Measurements from ENCODE around the gene ZNF583. TPM values are rescaled to one million over a fixed set of nuclear protein-coding genes. Genes with fewer than 3 reads are reported as not detected.

Gene ZNF583
- total RNA-seq, 4 donors from 2014 or later, result 3.8 to 11.8 (median 6.6) TPM

DNA sequence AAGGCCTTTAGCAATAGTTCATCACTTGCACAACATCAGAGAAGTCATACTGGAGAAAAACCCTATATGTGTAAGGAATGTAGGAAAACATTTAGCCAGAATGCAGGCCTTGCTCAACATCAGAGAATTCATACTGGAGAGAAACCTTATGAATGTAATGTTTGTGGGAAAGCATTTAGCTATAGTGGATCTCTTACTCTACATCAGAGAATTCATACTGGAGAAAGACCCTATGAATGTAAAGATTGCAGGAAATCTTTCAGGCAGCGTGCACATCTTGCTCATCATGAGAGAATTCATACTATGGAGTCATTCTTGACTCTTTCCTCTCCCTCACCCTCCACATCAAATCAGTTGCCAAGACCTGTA, 19.8 kb downstream of the ZNF583 start:
- Histone ChIP-seq H3K27me3 (no peaks in the 10 kb centered on the region), H3K36me3 (peaks cover 35 to 57% (median 46%) of the 10 kb centered on the region in 4 donors), H3K4me1 (no peaks in the 10 kb centered on the region), H3K4me3 (no peak overlapping the region), H3K9me3 (peaks cover 45 to 100% (median 100%) of the 10 kb centered on the region in 4 donors), H3K27ac (replicated peaks in 1 of 4) (no peak overlapping the region)
- DNase-seq (ENCODE audit: extremely low spot score), result no peak
- TF ChIP-seq, protein P1, sequence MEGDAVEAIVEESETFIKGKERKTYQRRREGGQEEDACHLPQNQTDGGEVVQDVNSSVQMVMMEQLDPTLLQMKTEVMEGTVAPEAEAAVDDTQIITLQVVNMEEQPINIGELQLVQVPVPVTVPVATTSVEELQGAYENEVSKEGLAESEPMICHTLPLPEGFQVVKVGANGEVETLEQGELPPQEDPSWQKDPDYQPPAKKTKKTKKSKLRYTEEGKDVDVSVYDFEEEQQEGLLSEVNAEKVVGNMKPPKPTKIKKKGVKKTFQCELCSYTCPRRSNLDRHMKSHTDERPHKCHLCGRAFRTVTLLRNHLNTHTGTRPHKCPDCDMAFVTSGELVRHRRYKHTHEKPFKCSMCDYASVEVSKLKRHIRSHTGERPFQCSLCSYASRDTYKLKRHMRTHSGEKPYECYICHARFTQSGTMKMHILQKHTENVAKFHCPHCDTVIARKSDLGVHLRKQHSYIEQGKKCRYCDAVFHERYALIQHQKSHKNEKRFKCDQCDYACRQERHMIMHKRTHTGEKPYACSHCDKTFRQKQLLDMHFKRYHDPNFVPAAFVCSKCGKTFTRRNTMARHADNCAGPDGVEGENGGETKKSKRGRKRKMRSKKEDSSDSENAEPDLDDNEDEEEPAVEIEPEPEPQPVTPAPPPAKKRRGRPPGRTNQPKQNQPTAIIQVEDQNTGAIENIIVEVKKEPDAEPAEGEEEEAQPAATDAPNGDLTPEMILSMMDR (IDR thresholded peaks at IDR 0.05), result no peak
- TF ChIP-seq POLR2AphosphoS5 (IDR thresholded peaks at IDR 0.05) (no peak), POLR2A (IDR thresholded peaks at IDR 0.05; ENCODE audit: low read depth) (no peak), EP300 (IDR thresholded peaks at IDR 0.05) (no peak)
- intact Hi-C loops (cut with DNase I), result no loop called here
- 96% methylated on average over 1 of the region's 1 CpG for WGBS

DNA sequence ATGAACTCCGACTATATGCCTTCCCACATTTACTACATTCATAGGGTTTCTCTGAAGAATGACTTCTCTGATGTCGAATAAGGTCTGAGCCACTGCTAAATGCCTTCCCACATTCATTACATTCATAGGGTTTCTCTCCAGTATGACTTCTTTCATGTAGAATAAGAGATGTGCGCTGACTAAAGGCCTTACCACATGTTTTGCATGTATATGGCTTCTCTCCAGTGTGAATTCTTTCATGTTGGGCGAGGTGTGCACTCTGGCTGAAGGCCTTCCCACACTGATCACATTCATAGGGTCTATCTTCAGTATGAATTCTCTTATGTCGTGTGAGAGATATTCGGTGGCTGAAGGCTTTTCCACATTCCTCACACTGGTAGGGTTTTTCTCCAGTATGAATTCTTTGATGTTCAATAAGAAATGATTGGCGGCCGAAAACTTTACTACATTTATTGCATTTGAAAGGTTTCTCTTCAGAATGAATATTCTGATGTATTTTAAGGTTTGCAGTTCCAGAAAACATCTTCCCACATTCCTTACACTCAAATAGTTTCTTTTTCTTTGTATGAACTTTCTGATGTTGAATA, 37.2 kb downstream of the ZNF583 start:
- Histone ChIP-seq H3K4me1 (no peaks in the 10 kb centered on the region), H3K9me3 (peaks cover 12 to 86% (median 82%) of the 10 kb centered on the region in 4 donors), H3K4me3 (no peak overlapping the region), H3K36me3 (peaks cover 19 to 35% (median 25%) of the 10 kb centered on the region in 4 donors), H3K27me3 (no peaks in the 10 kb centered on the region), H3K27ac (replicated peaks in 1 of 4) (no peak overlapping the region)
- TF ChIP-seq POLR2AphosphoS5 (IDR thresholded peaks at IDR 0.05) (no peak), POLR2A (IDR thresholded peaks at IDR 0.05; ENCODE audit: low read depth) (no peak), EP300 (IDR thresholded peaks at IDR 0.05) (no peak)
- TF ChIP-seq, protein P1 (IDR thresholded peaks at IDR 0.05), result no peak
- intact Hi-C loops (cut with DNase I), result no loop called here
- DNase-seq (ENCODE audit: extremely low spot score), result no peak
- WGBS, result 95% methylated on average over 8 of the region's 8 CpGs

DNA sequence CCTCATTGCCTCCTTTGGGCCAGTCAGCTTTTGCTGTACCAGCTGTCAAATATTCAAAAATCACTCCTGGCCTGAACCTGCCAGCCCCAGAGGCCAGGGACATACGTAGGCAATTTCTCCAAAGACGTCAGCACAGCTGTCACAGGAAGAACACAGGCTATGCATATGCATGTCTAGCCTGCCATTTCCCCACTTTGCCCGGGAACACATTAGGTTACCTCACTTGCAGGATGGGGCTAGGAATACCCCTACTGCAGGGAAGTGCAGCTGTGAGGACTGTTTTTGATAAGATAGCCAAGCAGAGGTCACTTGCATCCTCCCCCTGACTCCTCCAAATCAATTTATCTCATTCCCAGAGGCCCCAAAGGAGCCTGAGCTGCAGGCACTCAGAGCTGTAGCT, 70.2 kb downstream of the ZNF583 start:
- Histone ChIP-seq H3K27me3 (no peaks in the 10 kb centered on the region), H3K36me3 (peaks cover 15 to 34% (median 21%) of the 10 kb centered on the region in 4 donors), H3K9me3 (peaks cover 0 to 33% (median 11%) of the 10 kb centered on the region in 4 donors), H3K4me1 (peaks cover 16 to 25% (median 21%) of the 10 kb centered on the region in 4 donors), H3K27ac (replicated peaks in 1 of 4) (no peak overlapping the region), H3K4me3 (no peak overlapping the region)
- WGBS, result 73% methylated on average over 2 of the region's 3 CpGs
- intact Hi-C loops (cut with DNase I), result no loop called here
- no peak for DNase-seq (ENCODE audit: extremely low spot score)
- TF ChIP-seq POLR2AphosphoS5 (IDR thresholded peaks at IDR 0.05) (no peak), EP300 (IDR thresholded peaks at IDR 0.05) (no peak), POLR2A (IDR thresholded peaks at IDR 0.05; ENCODE audit: low read depth) (no peak)
- TF ChIP-seq, protein P1 (IDR thresholded peaks at IDR 0.05), result no peak

DNA sequence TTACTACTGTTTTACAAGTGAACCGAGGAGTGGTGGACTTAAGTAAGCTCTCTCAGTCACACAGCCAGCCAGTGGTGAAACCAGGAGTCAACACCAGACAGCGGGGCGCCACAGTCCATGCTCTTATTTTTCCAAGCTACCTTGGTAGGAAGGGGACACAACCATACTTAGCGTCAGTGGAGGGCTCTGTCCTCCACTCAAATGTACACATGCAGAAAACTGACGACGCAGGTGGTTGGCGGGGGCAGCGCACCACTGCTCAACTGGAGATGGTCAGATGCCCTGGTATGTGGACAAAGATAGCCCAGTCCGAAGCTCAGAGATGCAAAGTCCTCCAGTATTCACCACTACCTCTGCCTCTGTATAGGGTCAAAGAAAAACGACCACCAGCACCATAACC, 72.0 kb downstream of the ZNF583 start:
- intact Hi-C loops (cut with DNase I), result loop anchor here (5.0 kb wide), 1 partner anchor 36 kb away; no protein-coding TSS in a partner anchor
- Histone ChIP-seq H3K36me3 (peaks cover 8 to 24% (median 10%) of the 10 kb centered on the region in 4 donors), H3K27me3 (no peaks in the 10 kb centered on the region), H3K4me1 (peaks cover 20 to 31% (median 23%) of the 10 kb centered on the region in 4 donors), H3K9me3 (peaks cover 0 to 20% (median 10%) of the 10 kb centered on the region in 4 donors), H3K4me3 (peak overlapping the region in 1 of 4 donors; percentile 66), H3K27ac (replicated peaks in 1 of 4) (no peak overlapping the region)
- DNase-seq (ENCODE audit: extremely low spot score), result no peak
- WGBS, result 87% methylated on average over 9 of the region's 10 CpGs
- TF ChIP-seq, protein P1 (IDR thresholded peaks at IDR 0.05), result no peak
- TF ChIP-seq POLR2A (IDR thresholded peaks at IDR 0.05; ENCODE audit: low read depth) (no peak), EP300 (IDR thresholded peaks at IDR 0.05) (no peak), POLR2AphosphoS5 (IDR thresholded peaks at IDR 0.05) (no peak)

Other genes starting within 250 kb of the ZNF583 start
- not detected for gene GALP, start 228.3 kb upstream of the ZNF583 start, total RNA-seq
- 1 to 10 TPM in 1 of 4 donors, not detected in 3; 1.2 TPM for gene ZSCAN5B, start 206.5 kb upstream of the ZNF583 start, total RNA-seq
- not detected for gene ZSCAN5C, start 202.1 kb upstream of the ZNF583 start, total RNA-seq
- 1 to 10 TPM in 1 of 4 donors, not detected in 3; 2.9 TPM for gene EDDM13, start 131.6 kb upstream of the ZNF583 start, total RNA-seq
- 1 to 10 TPM; 3.7 to 9.9 (median 6.7) TPM for gene ZSCAN5A, start 89.5 kb upstream of the ZNF583 start, total RNA-seq
- 1 to 10 TPM; 4.1 to 5.5 (median 4.8) TPM for gene ZNF582, start 10.8 kb upstream of the ZNF583 start, total RNA-seq
- 1 to 10 TPM; 2.1 to 4.0 (median 3.2) TPM for gene ZNF667, start 73.0 kb downstream of the ZNF583 start, total RNA-seq
- gene ZNF471, start 103.5 kb downstream of the ZNF583 start, total RNA-seq, result 10 to 100 TPM in 3 of 4 donors, 1 to 10 TPM in 1; 8.6 to 11.2 (median 10.9) TPM
- 10 to 100 TPM; 10.3 to 20.2 (median 12.7) TPM for gene ZFP28, start 134.6 kb downstream of the ZNF583 start, total RNA-seq
- gene ZNF470, start 163.1 kb downstream of the ZNF583 start, total RNA-seq, result 1 to 10 TPM; 7.1 to 9.2 (median 7.4) TPM
- 10 to 100 TPM; 12.6 to 25.9 (median 19.6) TPM for gene ZNF71, start 191.0 kb downstream of the ZNF583 start, total RNA-seq
- under 1 TPM in 1 of 4 donors, not detected in 3; 0.65 TPM for gene SMIM17, start 238.8 kb downstream of the ZNF583 start, total RNA-seq

Measured in esophagus muscularis mucosa (tissue), 4 donors.